ENCODE results near the gene MYH11. TPM values are rescaled to one million over a fixed set of nuclear protein-coding genes. Genes with fewer than 3 reads are reported as not detected.

MYH11 gene
- total RNA-seq, 1 experiment from 2014 or later: not detected

- POLR2A ChIA-PET: interaction anchor here (0.9 to 3.0 kb wide), 3 partner anchors 21 to 61 kb away, joined by 3 to 19 read pairs (median 4); partner anchors contain the start of gene MARF1
- intact Hi-C loops (cut with micrococcal nuclease): no loop called here
- no peak for TF ChIP-seq CTCF (IDR thresholded peaks at IDR 0.05; ENCODE audit: unreplicated experiment)
- CTCF ChIA-PET: interaction anchor here (0.6 to 3.5 kb wide), 12 partner anchors 8 to 470 kb away, joined by 3 to 32 read pairs (median 4); partner anchors contain the start of gene MARF1
- H3K4me1 Mint-ChIP-seq (ENCODE audit: insufficient read depth, unreplicated experiment): no peaks in the 10 kb centered on the region
- BruUV-seq (replicated peaks): no TSS peak
- DNase-seq (ENCODE audit: unreplicated experiment): no peak
- no peaks in the 10 kb centered on the region for H3K9me3 Mint-ChIP-seq (ENCODE audit: unreplicated experiment)
- H3K27ac Mint-ChIP-seq (ENCODE audit: low read depth, unreplicated experiment): no peak overlapping the region
- no peaks in the 10 kb centered on the region for H3K27me3 Mint-ChIP-seq (ENCODE audit: insufficient read depth, unreplicated experiment)
- no peak overlapping the region for H3K4me3 Mint-ChIP-seq (ENCODE audit: unreplicated experiment)
- H3K36me3 Mint-ChIP-seq (ENCODE audit: insufficient read depth, unreplicated experiment): peaks cover 72% of the 10 kb centered on the region
These were observed 153.6 kb downstream of the MYH11 start for GRCh38 chr16:15703029-15703736.

GRCh38 chr16:15701975-15702970 lies 154.6 kb downstream of the MYH11 start:
- no peaks in the 10 kb centered on the region for H3K9me3 Mint-ChIP-seq (ENCODE audit: unreplicated experiment)
- H3K4me3 Mint-ChIP-seq (ENCODE audit: unreplicated experiment): no peak overlapping the region
- no peak overlapping the region for H3K27ac Mint-ChIP-seq (ENCODE audit: low read depth, unreplicated experiment)
- H3K27me3 Mint-ChIP-seq (ENCODE audit: insufficient read depth, unreplicated experiment): no peaks in the 10 kb centered on the region
- intact Hi-C loops (cut with micrococcal nuclease): no loop called here
- peaks cover 79% of the 10 kb centered on the region for H3K36me3 Mint-ChIP-seq (ENCODE audit: insufficient read depth, unreplicated experiment)
- TF ChIP-seq CTCF (IDR thresholded peaks at IDR 0.05; ENCODE audit: unreplicated experiment): no peak
- CTCF ChIA-PET: interaction anchor here (0.6 to 1.6 kb wide), 2 partner anchors 19 to 40 kb away, joined by 3 to 7 read pairs; no protein-coding TSS in a partner anchor
- POLR2A ChIA-PET: interaction anchor here (0.9 to 3.0 kb wide), 2 partner anchors 20 to 60 kb away, joined by 3 to 19 read pairs; partner anchors contain the start of gene MARF1
- no peak for DNase-seq (ENCODE audit: unreplicated experiment)
- no TSS peak for BruUV-seq (replicated peaks)
- no peaks in the 10 kb centered on the region for H3K4me1 Mint-ChIP-seq (ENCODE audit: insufficient read depth, unreplicated experiment)

- Mint-ChIP-seq H3K27me3 (ENCODE audit: insufficient read depth, unreplicated experiment) (no peaks in the 10 kb centered on the region), H3K4me1 (ENCODE audit: insufficient read depth, unreplicated experiment) (no peaks in the 10 kb centered on the region), H3K4me3 (ENCODE audit: unreplicated experiment) (no peak overlapping the region), H3K27ac (ENCODE audit: low read depth, unreplicated experiment) (no peak overlapping the region), H3K36me3 (ENCODE audit: insufficient read depth, unreplicated experiment) (peaks cover 83% of the 10 kb centered on the region), H3K9me3 (ENCODE audit: unreplicated experiment) (no peaks in the 10 kb centered on the region)
- intact Hi-C loops (cut with micrococcal nuclease): no loop called here
- TF ChIP-seq CTCF (IDR thresholded peaks at IDR 0.05; ENCODE audit: unreplicated experiment): no peak
- DNase-seq (ENCODE audit: unreplicated experiment): no peak
- POLR2A ChIA-PET: interaction anchor here (1.1 kb wide), 1 partner anchor 19 kb away, joined by 3 read pairs; no protein-coding TSS in a partner anchor
- TSS peak; percentile 63 for BruUV-seq (replicated peaks)
- CTCF ChIA-PET: interaction anchor here (1.6 kb wide), 1 partner anchor 18 kb away, joined by 3 read pairs; no protein-coding TSS in a partner anchor
These were observed 155.5 kb downstream of the MYH11 start for GRCh38 chr16:15701367-15701766.
